Brain microvascular endothelial cell (primary cell): ENCODE measurements around the gene HECTD4.

Experiments used
- DNase-seq: peaks from one replicate; pipeline ENCODE4 v3.0.0-alpha.2; 2020
- H3K27ac ChIP-seq: fragments of 250-450 bp; sonication (Bioruptor Pico); 2 replicates; pipeline ENCODE4 v1.5.1; 2020; ENCODE audit warnings: mild to moderate bottlenecking, moderate library complexity
- H3K27me3 ChIP-seq: fragments of 250-450 bp; sonication (Bioruptor Pico); replicated peaks from 2 replicates; pipeline ENCODE4 v1.5.1; 2020; ENCODE audit warnings: mild to moderate bottlenecking
- H3K36me3 ChIP-seq: fragments of 250-450 bp; sonication (Bioruptor Pico); replicated peaks from 2 replicates; pipeline ENCODE4 v1.5.1; 2020; ENCODE audit warnings: mild to moderate bottlenecking
- H3K4me3 ChIP-seq: 2 replicates; pipeline ENCODE4 v1.5.1; 2011; ENCODE audit warnings: low read depth, mild to moderate bottlenecking, control low read depth, low read length, moderate library complexity
- in situ Hi-C: cut with HindIII; loops from 2 replicates; pipeline ENCODE4 v1.10.0; 2017; ENCODE audit warnings: low sequenced_read_pairs, low pct_ligation_motif_present
- TF ChIP-seq, protein P1 (sequence below): IDR thresholded peaks from 2 replicates; pipeline ENCODE4 v1.5.1; 2011; ENCODE audit warnings: low read depth, mild to moderate bottlenecking, moderate library complexity, low read length, control low read depth, inconsistent platforms; ENCODE audit errors: missing control alignments

Gene HECTD4

DNA sequence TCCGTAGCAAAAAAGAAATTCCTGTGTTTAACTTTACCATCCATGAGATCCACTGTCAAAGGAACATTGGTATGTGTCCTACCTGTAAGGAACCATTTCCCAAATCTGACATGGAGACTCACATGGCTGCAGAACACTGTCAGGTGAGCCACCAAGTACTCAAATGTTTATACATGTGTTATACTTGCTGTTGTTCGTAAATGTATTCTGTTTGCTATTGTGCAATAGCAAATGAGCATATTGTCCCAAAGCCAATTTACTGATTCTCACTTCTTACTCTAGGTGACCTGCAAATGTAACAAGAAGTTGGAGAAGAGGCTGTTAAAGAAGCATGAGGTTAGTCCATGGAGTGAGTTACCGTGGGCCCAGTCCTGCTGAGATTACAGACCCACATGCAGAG, 247.5 kb downstream of the HECTD4 start:
- TF ChIP-seq, protein P1, sequence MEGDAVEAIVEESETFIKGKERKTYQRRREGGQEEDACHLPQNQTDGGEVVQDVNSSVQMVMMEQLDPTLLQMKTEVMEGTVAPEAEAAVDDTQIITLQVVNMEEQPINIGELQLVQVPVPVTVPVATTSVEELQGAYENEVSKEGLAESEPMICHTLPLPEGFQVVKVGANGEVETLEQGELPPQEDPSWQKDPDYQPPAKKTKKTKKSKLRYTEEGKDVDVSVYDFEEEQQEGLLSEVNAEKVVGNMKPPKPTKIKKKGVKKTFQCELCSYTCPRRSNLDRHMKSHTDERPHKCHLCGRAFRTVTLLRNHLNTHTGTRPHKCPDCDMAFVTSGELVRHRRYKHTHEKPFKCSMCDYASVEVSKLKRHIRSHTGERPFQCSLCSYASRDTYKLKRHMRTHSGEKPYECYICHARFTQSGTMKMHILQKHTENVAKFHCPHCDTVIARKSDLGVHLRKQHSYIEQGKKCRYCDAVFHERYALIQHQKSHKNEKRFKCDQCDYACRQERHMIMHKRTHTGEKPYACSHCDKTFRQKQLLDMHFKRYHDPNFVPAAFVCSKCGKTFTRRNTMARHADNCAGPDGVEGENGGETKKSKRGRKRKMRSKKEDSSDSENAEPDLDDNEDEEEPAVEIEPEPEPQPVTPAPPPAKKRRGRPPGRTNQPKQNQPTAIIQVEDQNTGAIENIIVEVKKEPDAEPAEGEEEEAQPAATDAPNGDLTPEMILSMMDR: no peak
- DNase-seq: no peak
- in situ Hi-C loops: no loop called here
- no peak overlapping the region for H3K27ac ChIP-seq
- H3K36me3 ChIP-seq: peaks cover 43% of the 10 kb centered on the region
- no peaks in the 10 kb centered on the region for H3K27me3 ChIP-seq
- H3K4me3 ChIP-seq: no peak overlapping the region

DNA sequence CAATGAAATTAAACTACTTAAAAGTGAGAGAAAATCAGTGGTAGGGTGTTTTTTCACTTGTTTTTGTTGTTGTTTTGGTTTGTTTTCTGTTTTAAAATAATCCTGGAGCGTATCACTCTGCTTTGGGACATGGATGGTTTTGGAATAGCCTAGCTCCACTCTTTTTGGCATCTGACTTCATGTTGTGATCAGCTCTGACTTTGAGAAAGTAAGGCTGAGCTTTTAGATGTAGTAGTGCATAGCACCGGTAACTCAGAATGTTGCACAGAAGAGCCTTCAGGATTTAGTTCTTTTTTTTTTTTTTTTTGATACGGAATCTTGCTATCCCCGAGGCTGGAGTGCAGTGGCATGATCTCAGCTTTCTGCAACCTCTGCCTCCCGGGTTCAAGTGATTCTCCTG, 248.8 kb downstream of the HECTD4 start:
- Histone ChIP-seq H3K27me3 (no peaks in the 10 kb centered on the region), H3K36me3 (peaks cover 32% of the 10 kb centered on the region), H3K4me3 (no peak overlapping the region), H3K27ac (no peak overlapping the region)
- TF ChIP-seq, protein P1: no peak
- in situ Hi-C loops: no loop called here
- no peak for DNase-seq

DNA sequence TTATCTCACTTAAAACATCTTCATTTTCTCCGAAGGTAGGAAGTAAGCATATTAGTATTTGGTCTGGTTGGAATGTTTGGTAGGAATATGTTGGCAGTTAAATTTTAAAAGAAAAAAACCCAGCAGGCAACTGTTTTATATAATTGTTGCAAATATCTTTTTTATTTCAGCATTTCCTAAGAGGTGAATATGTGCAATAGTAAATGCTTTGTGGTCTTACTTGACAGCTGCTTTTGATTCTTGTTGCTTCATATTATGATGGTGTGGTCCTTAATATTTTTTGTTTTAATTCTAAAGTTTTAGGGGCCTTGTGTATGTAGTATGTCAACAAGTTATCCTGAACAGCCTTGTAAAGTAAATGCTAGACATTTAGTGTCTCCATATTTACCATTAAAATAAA, 250.5 kb downstream of the HECTD4 start:
- H3K36me3 ChIP-seq: peaks cover 17% of the 10 kb centered on the region
- no peak for DNase-seq
- H3K27ac ChIP-seq: no peak overlapping the region
- H3K4me3 ChIP-seq: no peak overlapping the region
- TF ChIP-seq, protein P1: no peak
- no peaks in the 10 kb centered on the region for H3K27me3 ChIP-seq
- in situ Hi-C loops: no loop called here

DNA sequence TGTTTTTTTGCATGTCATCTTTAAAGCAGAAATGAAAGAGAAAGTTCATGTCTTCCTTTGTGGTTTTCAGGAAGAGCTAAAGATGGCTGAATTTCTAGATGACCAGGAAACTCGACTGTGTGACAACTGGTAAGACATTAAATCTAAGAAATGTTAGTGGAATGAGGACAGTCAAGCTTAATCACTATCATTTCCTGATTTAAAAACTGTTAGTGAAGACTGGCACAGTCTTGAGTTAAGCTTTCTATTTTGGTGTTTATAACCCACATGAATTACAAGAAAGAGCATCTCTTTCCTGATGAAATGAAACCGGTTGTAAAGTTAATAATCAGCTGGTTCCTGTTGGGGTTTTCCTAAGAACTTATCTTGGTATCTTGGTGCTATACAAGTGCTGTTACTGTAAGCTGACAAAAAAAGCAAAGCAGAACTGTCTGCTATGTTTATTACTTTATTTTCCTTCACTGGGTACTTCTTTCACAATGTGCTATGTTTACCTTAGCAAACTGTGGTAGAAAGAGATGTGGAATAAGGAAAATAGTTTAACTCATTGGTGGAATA, 251.7 kb downstream of the HECTD4 start:
- H3K4me3 ChIP-seq: no peak overlapping the region
- H3K27ac ChIP-seq: peak overlapping the region; percentile 60
- in situ Hi-C loops: no loop called here
- H3K36me3 ChIP-seq: peaks cover 12% of the 10 kb centered on the region
- no peaks in the 10 kb centered on the region for H3K27me3 ChIP-seq
- TF ChIP-seq, protein P1: no peak
- no peak for DNase-seq

DNA sequence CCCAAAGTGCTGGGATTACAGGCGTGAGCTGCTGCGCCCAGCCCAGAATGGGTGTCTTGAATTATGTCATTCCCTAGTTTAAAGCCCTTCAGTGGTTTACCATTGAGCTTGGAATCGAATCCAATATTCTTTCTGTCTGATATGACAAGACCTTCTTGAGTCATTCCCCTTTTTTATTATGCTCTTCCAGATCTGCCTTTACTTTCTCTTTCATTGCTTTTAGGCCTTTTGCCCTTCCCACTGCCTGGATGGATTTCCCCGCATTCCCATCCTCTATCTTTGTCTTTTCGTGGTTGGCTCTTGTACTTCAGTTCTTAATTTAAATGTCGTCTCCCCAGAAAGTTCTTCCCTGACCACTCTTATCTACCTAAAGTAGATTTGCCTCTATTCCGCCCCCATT, 255.3 kb downstream of the HECTD4 start:
- no peak overlapping the region for H3K4me3 ChIP-seq

More for the DNA sequence above, 255.3 kb downstream of the HECTD4 start:
- Histone ChIP-seq H3K27ac (no peak overlapping the region), H3K27me3 (no peaks in the 10 kb centered on the region), H3K36me3 (no peaks in the 10 kb centered on the region)
- in situ Hi-C loops: no loop called here
- no peak for DNase-seq
- TF ChIP-seq, protein P1: no peak
